GM18526 (cell line): ENCODE results near the gene SLC6A3.

Experiments
- POLR2A ChIP-seq: IDR thresholded peaks from 3 replicates; pipeline ENCODE4 v1.6.1; 2011; ENCODE audit not compliant: insufficient read length; ENCODE audit errors: extremely low read depth

SLC6A3 gene

DNA sequence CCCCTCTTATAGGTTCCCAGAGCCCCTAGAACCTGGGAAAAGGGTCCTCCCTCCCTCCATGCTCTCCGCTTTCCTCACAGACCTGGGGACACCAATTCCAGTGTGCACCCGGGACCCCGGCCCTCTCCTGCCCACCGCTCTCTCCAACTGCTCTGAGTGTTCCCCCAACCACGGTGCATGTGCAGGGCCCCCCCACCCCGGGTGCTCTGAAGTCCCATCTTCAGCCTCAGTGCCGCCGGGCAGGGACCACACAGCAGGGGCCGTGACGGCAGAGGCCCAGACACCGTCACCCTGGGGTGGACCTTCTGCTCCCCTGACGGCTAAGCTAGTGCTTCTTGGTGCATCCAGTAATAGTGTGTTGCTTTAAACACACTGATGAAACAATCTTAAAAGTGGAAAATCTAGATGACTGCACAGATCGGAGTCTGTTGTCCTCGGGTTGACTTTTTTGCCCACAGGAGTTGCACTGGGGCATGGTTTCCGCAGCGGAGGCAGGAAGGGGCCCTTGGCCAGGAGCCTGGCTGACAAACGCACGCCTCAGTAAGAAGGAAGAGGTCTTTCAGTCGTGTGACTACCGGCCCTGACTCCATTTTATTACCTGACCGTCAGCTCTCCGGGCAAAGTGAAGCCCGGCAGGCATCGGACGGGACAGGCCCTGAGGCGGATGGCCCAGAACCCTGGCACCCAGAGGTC lies 36.2 kb upstream of the SLC6A3 start:
- TF ChIP-seq POLR2A, result no peak

- TF ChIP-seq POLR2A, result no peak
Measured at GRCh38 chr5:1480806-1481205, 35.6 kb upstream of the SLC6A3 start.

GRCh38 chr5:1480217-1480616 lies 35.0 kb upstream of the SLC6A3 start:
- TF ChIP-seq POLR2A, result no peak

GRCh38 chr5:1479581-1480188 lies 34.4 kb upstream of the SLC6A3 start:
- TF ChIP-seq POLR2A, result no peak

GRCh38 chr5:1479066-1479465 lies 33.8 kb upstream of the SLC6A3 start:
- no peak for TF ChIP-seq POLR2A

DNA sequence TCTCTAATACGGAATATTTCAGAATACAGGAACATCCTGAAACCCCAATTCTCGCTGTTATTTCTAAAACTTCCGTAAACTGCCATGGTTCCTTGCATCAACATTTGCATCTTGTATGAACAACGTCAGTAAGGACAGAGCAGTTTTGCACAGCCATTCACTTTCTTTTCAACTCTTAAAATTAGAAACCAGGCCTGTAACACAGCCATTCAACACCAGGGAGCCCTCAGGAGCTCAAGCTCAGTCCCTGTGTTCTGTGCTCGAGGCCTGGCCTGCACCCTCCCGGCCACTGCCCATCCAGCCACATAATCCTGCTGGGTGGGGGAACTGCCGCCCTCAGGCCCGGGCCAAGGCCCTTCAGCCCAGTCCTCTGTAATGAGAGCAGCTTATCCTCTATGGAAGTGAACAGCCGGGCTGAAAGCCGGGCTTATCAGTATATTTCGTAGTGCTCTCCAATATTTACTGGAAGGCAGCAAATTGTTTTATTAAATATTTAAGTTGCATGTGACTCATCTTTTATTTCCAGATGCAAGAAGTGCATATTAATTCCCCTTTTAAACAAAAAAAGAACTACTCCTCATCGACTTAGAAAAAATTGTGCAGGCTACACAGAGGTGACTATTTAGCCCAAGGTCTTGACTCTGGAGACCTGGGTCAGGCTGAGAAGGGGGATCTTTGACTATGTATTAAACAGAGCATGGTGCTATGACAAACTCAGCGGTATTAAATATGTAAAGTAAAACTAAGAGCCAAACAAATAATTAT lies 33.2 kb upstream of the SLC6A3 start:
- TF ChIP-seq POLR2A, result no peak

DNA sequence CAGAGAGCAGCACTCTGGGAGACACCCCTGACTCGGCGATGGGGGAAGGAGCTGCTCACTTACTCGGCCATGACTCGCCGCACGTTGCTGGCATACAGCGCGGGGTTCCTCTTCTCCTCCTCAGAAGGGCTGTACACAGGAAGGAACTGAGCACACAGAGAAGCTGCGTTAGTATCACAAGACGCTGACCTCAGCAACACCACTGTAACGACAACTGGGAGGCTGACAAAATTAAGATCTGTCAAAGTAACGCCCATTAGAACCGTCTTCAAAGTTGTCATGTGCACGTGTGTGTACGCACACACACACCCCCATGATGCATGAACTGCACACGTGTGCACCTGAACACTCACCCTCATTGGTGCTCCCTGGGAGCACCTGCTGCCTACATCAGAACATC lies 32.1 kb upstream of the SLC6A3 start:
- TF ChIP-seq POLR2A, result no peak

DNA sequence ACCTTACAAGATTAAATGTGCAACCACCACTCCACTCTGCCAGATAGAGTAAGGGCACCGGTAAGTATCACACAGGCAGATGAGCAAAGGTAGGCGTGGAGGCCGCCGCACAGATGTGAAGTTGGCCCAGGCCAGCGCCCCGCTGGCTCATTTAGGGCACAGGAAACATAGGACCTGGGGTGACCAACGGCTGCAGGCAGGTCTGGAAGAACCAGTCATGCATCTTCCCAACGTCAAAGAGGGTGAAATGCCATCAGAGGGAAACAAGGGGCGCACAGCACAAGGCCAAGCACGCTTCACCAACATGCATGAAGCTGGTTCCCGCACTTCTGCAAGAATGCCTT lies 31.7 kb upstream of the SLC6A3 start:
- no peak for TF ChIP-seq POLR2A

DNA sequence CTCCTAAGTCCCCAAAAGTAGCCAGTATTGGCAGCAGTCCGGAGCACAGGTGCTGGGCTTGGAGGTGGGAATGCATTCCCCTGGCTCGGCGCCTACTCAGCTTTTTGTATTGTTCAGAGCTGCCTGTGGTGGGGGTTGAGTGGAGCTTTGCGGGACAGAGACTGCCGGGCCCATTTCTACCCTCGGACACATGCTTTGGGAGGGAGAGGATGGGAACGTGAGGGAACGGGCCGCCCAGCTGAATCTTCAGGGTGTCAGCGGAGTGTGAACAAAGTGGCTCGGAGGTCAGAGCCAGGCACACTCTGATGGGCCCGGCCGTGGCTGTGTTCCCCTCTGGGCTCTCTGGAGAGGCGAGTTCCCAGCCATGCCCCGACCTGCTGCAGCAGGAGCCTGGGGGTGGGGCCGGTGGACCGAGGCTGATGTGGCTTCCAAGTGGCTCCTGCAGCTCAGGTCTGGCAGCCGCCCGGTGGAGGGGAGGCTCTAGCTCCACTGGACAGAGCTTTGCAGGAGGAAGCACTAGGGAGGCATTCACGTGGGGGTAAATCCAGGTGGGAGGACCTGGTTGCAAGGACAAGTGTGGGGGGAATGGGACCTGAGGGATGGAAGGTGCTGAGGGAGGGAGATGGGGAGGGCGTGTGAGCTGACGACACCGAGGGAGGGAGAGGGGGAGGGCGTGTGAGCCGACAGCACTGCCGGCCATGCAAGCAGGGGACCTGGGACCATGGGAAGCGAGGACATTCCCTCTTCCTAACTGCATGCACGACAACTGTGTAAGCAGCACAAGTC lies 31.1 kb upstream of the SLC6A3 start:
- TF ChIP-seq POLR2A, result no peak

DNA sequence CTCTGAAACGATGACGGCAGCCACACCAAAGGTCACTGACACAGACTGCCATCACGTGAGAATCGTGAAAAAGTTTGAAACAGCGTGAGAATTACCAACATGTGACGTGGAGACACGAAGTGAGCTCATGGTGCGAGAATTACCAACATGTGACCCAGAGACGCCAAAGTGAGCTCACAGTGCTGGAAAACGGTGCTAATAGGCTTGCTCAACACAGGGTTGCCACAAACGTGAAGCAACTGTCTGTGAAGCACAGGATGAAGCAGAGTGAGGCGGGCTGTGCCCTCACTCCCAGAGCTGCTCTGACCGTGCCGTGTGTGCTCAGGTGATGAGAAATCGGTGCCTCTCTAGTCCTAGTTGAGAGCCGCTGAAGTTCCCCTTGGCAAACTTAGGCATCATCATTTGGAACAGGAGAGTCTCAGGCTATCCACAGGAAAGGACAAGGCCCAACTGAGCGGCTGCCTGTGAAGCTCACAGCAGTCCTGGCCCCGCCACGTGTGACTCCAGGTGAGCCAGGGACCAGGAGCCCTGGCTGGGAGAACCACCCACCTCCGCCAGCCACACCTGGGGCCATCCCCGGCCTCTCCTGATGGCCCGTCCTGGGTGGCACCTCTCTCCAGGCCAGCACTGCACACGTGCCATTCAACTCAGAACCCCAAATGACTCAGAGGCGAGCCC lies 29.8 kb upstream of the SLC6A3 start:
- no peak for TF ChIP-seq POLR2A

- no peak for TF ChIP-seq POLR2A
Measured at GRCh38 chr5:1474183-1474839, 29.1 kb upstream of the SLC6A3 start.

GRCh38 chr5:1473746-1474145 lies 28.5 kb upstream of the SLC6A3 start:
- TF ChIP-seq POLR2A, result no peak

DNA sequence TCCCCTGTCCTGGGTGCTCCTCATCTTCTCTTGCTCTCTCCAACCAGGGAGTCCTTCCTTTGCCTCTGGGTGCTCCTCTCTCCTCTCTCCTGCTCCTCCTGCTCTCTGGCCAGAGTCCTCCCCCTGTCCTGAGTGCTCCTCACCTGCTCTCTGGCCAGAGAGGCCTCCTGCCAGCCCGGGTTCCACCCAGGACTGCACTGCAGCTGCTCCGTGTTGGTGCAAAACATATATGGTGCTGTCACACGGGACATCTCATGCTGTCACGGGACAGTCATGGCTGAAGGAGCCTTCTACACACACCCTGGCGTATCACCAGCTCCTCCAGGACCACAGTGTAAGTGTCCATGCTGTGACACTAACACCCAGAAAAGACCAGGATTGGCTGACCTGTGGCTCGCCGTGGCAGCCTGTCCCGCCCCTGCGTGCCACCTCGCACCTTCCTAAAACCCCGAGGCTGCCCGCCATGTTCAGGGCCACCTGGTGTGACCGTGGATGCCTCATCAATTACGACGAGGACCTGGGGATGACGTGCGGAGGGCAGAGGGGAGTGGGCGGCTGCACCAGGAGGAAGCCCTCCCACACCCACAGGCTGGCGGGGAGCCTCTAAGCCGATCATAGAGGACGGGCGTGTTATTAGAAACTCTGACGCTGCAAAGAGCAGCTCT lies 27.9 kb upstream of the SLC6A3 start:
- no peak for TF ChIP-seq POLR2A
